ENCODE data around the gene PRADC1.

PRADC1 gene

DNA sequence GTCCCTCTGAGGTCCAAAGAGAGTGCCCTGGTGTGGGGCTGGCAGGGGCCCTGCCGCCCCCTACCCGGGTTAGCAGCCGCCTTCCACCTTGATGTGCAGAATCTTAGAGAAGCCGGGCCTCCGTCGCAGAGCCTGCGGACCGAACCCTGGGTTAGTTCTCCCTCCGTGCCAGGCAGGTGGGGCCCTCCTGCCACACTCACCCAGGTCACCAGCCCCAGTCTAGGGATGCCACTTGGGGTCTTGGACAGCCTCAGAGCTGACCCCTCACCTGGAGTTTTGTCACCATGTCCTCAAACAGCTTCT is 25.8 kb upstream of the PRADC1 start:
- DNase-seq (ENCODE audit: low read depth), result no peak

DNA sequence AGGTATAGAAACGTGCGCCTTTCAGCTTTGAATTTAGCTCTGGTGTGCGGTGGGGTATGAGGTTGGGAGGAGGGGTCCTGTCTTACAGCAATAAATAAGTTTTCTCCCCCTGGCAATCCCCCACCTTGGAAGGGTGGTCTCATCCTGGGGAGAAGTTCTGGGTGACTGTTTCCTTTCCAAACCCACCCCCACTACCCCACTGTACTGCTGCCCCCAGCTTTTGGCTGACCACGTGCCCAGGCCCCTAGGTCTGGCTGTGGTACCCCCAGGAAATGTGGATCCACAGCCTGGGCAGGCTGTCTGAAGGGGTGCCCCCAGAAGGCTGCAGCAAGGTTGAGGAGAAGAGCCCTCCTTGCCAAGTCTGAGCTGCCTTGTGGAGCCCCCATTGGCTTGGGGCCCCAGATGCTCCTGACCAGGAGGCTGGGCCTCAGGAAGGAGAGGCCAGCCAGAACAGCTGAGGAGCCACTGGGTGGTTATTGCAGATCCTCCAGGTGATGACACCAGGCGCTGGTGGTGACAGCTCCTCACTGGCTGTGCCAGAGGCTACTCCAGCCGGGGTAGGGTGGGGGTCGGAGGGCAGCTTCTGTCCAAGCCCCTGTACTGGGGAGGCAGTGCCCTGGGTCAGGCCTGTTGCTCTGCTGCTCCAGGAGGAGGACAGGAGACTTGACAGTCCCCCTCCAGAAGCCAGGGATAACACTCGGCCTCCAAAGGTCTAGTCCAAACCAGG is 25.3 kb upstream of the PRADC1 start:
- no peak for DNase-seq (ENCODE audit: low read depth)

- DNase-seq (ENCODE audit: low read depth), result no peak
Observed at GRCh38 chr2:73257425-73258125, 24.5 kb upstream of the PRADC1 start.

GRCh38 chr2:73257021-73257420 is 24.0 kb upstream of the PRADC1 start:
- no peak for DNase-seq (ENCODE audit: low read depth)

- DNase-seq (ENCODE audit: low read depth), result no peak
Observed at GRCh38 chr2:73256618-73256922, 23.5 kb upstream of the PRADC1 start.

DNA sequence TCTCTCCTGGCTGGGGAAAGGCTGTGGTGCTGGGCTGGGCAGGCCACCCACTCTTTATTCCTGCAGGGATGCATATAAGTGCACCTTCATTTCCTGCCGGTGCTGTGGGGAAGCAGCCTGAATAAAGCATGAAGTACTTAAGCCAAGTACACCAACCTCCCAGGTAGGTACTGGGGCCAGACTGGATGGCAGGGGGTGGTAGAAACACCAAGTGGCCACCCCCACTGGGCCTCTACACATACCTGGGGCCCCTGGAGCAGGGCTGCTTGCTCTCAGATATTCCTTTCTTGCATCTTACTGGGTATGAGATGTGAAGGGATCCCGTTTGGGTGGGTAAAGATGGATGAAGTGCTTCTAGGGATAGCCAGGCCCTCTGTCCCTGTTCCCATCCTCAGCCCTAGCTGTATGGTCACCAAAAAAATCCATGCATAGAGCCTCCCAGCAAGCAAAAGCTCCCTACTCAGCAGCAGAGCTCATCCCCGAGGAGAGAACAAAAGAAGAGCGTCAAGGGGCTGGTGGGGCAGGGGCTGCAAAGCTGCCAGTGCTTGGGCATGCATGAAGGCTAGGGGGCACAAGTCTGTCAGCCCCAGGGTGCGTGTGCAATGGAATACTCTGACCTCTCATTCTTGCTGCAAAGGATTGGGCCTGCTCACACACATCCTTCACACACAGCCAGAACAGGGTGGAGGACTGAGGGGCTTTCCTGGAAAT is 23.0 kb upstream of the PRADC1 start:
- no peak for DNase-seq (ENCODE audit: low read depth)

DNA sequence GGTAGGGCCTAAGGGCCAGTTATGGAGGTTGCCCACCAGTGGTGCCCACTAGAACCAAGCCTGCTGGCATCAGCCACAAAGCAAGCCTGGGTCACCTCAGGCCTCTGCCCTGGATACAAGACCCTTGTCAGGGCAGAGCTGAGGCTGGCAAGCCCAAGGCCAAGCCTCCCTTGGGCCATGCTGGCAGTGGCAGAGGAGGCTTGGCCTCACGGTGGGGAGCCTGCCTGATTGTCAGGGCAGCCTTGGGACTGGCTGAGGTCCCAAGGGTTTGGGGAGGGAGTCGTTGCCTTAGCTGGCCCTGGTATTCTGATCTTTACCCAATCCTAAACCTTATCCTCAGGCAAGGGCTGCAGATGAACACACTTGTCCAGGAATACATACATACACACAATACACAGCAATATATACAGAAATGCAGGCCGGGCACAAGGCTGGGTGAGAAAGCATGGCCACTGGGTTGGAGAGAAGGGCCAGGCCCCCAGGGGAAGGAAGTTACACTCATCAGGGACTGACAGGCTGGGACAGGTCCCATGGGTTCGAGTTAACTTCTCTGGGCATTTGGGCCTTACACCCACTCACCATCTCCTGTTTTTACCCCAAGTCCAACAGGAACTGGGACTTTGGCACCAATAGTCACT is 22.1 kb upstream of the PRADC1 start:
- no peak for DNase-seq (ENCODE audit: low read depth)

GRCh38 chr2:73254343-73255006 is 21.4 kb upstream of the PRADC1 start:
- DNase-seq (ENCODE audit: low read depth), result no peak

DNA sequence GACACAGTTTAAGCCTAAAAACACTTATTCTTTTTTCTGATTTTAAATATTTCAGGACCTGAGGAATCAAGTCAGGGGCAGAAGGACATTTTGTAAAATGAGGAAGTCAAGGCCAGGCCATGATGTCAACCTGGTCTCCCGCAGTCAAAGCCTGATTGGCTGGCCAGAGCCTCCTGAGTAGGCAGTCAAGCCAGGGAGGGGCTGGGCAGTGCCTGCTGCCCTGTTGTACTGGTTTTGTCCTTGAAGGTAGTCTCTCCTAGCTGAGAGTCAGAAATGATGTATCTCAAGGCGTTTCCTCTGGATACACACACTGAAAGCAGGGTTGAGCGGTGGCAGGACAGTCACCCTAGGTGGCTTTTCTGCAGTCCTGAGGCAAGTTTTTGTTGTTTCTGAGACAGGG is 20.9 kb upstream of the PRADC1 start:
- DNase-seq (ENCODE audit: low read depth), result no peak

DNA sequence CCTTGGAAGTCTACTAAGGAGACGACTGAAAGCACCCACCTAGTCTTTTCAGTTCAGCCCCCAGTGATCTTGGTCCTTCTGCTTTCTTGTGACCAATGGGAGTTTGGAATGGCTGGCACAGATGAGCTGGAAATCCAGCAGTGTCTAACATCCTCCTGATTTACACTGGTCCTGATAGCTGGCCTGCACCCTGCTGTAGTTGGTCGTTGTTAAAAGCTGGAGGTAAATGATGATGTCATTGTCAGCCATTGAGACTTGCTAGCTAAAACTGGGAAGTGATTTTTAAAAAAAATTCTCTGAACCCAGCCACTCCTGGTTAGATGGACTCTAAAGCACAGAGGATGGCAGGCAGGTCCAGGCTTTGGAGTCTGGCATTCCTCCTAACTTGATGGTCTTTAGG is 20.4 kb upstream of the PRADC1 start:
- no peak for DNase-seq (ENCODE audit: low read depth)

GRCh38 chr2:73252238-73253027 is 19.4 kb upstream of the PRADC1 start:
- DNase-seq (ENCODE audit: low read depth), result no peak

- DNase-seq (ENCODE audit: low read depth), result no peak
Observed at GRCh38 chr2:73250872-73251846, 18.1 kb upstream of the PRADC1 start.

DNA sequence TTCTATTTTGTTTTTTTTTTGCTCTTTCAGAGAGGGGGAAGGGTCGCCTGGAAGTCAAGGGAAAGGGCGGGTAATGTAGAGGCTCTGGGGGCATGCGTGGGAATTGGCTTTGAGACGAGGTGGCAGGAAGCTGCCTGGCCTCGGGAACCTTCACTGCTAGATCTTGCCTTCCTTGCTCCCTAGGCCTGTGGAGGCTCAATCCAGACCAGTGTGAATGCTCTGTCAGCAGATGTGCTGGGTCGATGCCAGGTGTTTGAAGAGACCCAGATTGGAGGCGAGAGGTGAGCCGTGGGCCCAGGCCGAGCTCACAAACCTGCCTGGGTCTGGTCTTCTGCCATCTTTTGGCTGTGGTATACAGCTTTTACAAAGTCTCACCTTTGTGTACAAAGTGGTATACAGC is 16.6 kb upstream of the PRADC1 start:
- no peak for DNase-seq (ENCODE audit: low read depth)

DNA sequence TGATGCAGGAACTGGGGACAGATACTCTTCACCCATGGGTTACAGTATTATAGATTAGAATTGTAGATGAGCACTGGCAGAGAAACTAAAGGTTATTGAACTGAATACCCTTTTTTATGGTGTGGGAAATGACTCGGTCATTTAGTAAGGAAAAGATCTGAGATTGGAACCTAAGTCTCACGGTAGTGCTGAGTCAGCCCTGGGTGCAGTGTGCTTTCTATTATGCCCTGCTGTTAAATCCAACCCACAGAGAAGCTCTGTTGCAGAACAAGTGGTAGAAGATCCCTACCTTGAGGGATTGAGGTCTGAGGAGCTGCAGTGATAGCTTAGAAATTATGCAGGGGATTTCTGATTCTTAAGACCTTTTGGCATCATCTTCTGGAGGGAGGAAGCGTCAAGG is 13.8 kb upstream of the PRADC1 start:
- no peak for DNase-seq (ENCODE audit: low read depth)

DNA sequence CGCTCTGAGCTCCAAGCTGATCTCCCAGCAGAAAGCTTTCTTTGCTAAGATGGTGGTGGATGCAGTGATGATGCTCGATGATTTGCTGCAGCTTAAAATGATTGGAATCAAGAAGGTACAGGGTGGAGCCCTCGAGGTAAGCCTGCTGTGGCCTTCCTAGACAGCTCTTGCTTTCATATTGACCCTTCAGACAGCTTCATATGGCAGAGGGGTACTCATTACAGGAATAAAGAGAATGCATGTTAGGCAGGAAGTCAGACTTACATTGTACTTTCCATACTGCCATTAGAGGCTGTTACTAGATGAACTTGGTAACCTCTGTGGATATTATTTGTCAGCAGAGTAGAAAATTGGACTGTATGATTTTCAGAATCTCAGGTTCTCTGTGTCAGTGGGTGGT is 11.5 kb upstream of the PRADC1 start:
- no peak for DNase-seq (ENCODE audit: low read depth)

DNA sequence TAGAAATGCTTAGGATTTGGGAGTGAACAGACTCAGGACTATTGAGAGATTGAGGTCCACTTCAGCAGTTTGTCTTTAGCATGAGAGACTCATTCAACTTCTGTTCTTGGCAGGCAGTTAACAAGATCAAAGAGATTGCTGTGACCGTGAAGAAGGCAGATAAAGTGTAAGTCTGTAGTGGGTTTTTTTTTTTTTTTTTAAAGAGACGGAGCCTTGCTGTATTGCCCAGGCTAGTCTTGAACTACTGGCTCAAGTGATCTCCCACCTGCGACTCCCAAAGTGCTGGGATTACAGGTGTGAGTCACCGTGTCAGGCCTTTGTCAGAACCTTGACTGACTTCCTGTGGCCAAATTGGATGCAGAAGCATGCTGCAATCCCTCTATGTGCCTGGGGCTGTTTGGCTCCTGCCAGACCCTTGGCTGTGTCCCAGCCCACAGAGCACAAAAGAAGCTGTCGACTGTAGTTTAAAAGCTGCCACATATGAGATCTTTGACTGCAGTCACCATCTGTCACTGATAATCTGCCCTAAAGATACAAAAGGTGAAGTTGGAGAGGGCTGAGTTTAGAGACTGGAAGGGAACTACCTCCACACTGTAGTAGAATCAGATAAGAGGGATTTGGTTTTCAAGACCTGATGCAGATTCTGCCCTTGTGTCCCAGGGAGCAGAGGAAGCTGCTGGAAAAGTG is 11.0 kb upstream of the PRADC1 start:
- DNase-seq (ENCODE audit: low read depth), result no peak

- no peak for DNase-seq (ENCODE audit: low read depth)
Observed at GRCh38 chr2:73239776-73240175, 6.7 kb upstream of the PRADC1 start.

GRCh38 chr2:73238976-73239375 is 5.9 kb upstream of the PRADC1 start:
- DNase-seq (ENCODE audit: low read depth), result no peak

DNA sequence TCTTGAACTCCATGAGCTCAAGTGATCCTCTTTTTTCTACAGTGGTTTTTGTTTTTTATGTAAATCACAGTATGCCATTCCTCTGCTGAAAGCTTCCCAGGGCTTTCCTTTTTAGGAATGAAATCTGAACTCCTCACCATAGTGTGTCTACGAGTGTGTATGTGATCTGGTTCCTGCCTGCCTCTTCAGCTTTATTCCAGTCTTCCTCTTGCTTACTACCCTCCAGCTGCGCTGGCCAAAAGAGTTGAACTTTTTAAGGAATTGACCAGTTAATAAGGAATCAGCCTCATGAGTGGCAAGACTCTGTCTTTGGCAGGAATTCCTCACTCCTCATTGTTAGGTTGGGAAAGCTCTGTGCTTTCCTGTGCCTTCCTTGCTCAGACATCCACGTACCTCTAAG is 5.1 kb upstream of the PRADC1 start:
- no peak for DNase-seq (ENCODE audit: low read depth)

DNA sequence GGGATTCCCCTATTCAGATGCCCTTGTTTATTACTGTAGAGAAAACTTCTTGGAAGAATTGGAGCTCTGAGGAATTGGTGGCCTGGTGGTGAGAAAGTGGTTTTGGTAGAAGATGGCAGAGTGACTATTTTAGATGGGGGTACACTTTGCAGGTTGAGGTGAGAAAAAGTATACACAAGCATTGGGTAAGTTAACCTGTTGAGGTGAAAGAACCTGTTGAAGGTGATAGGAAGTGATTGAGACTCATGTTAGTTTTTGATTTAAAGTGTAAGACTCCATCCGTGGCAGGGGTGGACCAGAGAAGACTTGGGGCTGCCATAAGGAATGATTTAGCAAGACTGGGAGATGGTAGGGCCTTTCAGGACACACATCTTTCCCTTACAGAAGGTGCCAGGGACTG is 4.1 kb upstream of the PRADC1 start:
- DNase-seq (ENCODE audit: low read depth), result no peak

All from activated T-cell treated with anti-CD3 and anti-CD28 coated beads for 1 hour (primary cell).